ENCODE measurements around the gene PTPN14. TPM values are rescaled to one million over a fixed set of nuclear protein-coding genes. Genes with fewer than 3 reads are reported as not detected.

Gene PTPN14
- total and polyA plus RNA-seq, 2 of the 8 experiments (the other 6 are each of a cell fraction or from before 2014, with no cell fraction given) = 14.4 to 93.6 TPM

GRCh38 chr1:214426426-214426812 is 125.0 kb downstream of the PTPN14 start:
- FAIRE-seq = no peak

More at GRCh38 chr1:214426426-214426812, 125.0 kb downstream of the PTPN14 start:
- no peak overlapping the region for H3K4ac ChIP-seq (replicated peaks; ENCODE audit: insufficient read length, low read depth, low read length)
- H2BK120ac ChIP-seq (replicated peaks; ENCODE audit: low read depth, low read length) = no peak overlapping the region
- H3K79me2 ChIP-seq (ENCODE audit: control insufficient read depth in 1 of 2, insufficient read depth in 2 of 2, low read length in 2 of 2) = no peaks in the 10 kb centered on the region
- H3K23ac ChIP-seq (ENCODE audit: insufficient read length) = no peak overlapping the region
- no peak overlapping the region for H2AFZ ChIP-seq (ENCODE audit: low read length)
- TF ChIP-seq KDM1A (IDR thresholded peaks at IDR 0.05; ENCODE audit: borderline replicate concordance, low read length) = no peak
- no peaks in the 10 kb centered on the region; the same call in 1 of the 2 replicates for H3K79me1 ChIP-seq (ENCODE audit: low read depth, low read length)
- H3K4me2 ChIP-seq (ENCODE audit: insufficient read depth in 1 of 2, low read depth in 2 of 2, low read length in 2 of 2) = no peak overlapping the region
- peaks cover 0 to 9% (median 2%) of the 10 kb centered on the region in 4 experiments; a peak in 3 of 7 replicates for H3K4me1 ChIP-seq (replicated peaks in 1 of 4; ENCODE audit: control insufficient read depth in 3 of 4, insufficient read depth in 4 of 4, low read length in 3 of 4)
- CTCF ChIA-PET (ENCODE audit: partially characterized antibody) = interaction anchor here (0.6 kb wide), 1 partner anchor 28 kb away, joined by 3 read pairs; no protein-coding TSS in a partner anchor
- no peak overlapping the region for H2BK15ac ChIP-seq (ENCODE audit: low read length)
- H2AK5ac ChIP-seq (ENCODE audit: low read depth, low read length) = no peak overlapping the region
- no peaks in the 10 kb centered on the region for H3K23me2 ChIP-seq (ENCODE audit: low read depth, low read length)
- H3K36me3 ChIP-seq (ENCODE audit: control insufficient read depth in 2 of 4, insufficient read depth in 4 of 4, low read length in 3 of 4) = no peaks in the 10 kb centered on the region
- no peak overlapping the region for H3K27ac ChIP-seq (ENCODE audit: low read depth, low read length)
- no peak overlapping the region for H2BK5ac ChIP-seq (ENCODE audit: low read depth, low read length)
- H3K9ac ChIP-seq (replicated peaks in 1 of 4; ENCODE audit: extremely low read depth in 1 of 4, low read depth in 3 of 4, low read length in 3 of 4) = no peak overlapping the region
- no peak overlapping the region for H2BK12ac ChIP-seq (ENCODE audit: low read depth, low read length)
- H3K4me3 ChIP-seq (ENCODE audit: extremely low read depth in 1 of 4, insufficient read depth in 2 of 4, low read depth in 3 of 4, low read length in 4 of 4) = no peak overlapping the region
- no peak overlapping the region for H3K56ac ChIP-seq (replicated peaks; ENCODE audit: insufficient read length, low read depth, low read length)
- no peak overlapping the region for H3K14ac ChIP-seq (ENCODE audit: insufficient read length)
- H3K27me3 ChIP-seq (replicated peaks in 1 of 4; ENCODE audit: control insufficient read depth in 3 of 4, extremely low read depth in 1 of 4, insufficient read depth in 3 of 4, low read length in 3 of 4) = no peaks in the 10 kb centered on the region
- H4K20me1 ChIP-seq (replicated peaks in 1 of 2; ENCODE audit: control insufficient read depth in 1 of 2, insufficient read depth in 2 of 2, low read length in 2 of 2) = no peaks in the 10 kb centered on the region
- H4K8ac ChIP-seq (ENCODE audit: extremely low read depth, insufficient read depth, low read length) = no peak overlapping the region
- H3K18ac ChIP-seq (ENCODE audit: extremely low read depth, low read length) = no peak overlapping the region
- no peak overlapping the region for H4K91ac ChIP-seq (replicated peaks; ENCODE audit: insufficient read length, low read length)
- no peaks in the 10 kb centered on the region for H3K9me3 ChIP-seq (ENCODE audit: insufficient read depth in 2 of 2, low read depth in 1 of 2, low read length in 1 of 2)
- POLR2A ChIA-PET (ENCODE audit: partially characterized antibody) = no interaction called here
- DNase-seq (ENCODE audit: low read depth in 1 of 2, low spot score in 2 of 2) = no peak
- H4K5ac ChIP-seq (ENCODE audit: insufficient read length, low read depth, low read length) = no peak overlapping the region
- WGBS, 2 experiments (ENCODE audit: extremely low coverage in 1 of 2, insufficient coverage in 1 of 2, insufficient read length in 1 of 2, insufficient replicate concordance in 2 of 2, low coverage in 1 of 2, low lambda C conversion rate in 2 of 2, missing lambda C conversion rate in 1 of 2) = 84% methylated on average over 2 of the region's 2 CpGs; no CpG with 5 or more reads in 1 of the 2 experiments
- no peak overlapping the region for H2BK20ac ChIP-seq (ENCODE audit: low read length)
